Liver (tissue), 9 donors: ENCODE measurements around the gene PLA2G15. TPM values are rescaled to one million over a fixed set of nuclear protein-coding genes. Genes with fewer than 3 reads are reported as not detected.

Experiments used
- DNase-seq: peaks from one replicate; pipeline ENCODE4 v3.0.0-alpha.2; 2017; ENCODE audit warnings: low spot score
- H3K27ac ChIP-seq, 2 donors: one replicate each; pipeline ENCODE4 v1.7.0; 2013; ENCODE audit warnings: inconsistent platforms in 2 of 2, low read length in 2 of 2, control low read depth in 1 of 2, low read depth in 1 of 2, mild to moderate bottlenecking in 1 of 2
- H3K27me3 ChIP-seq, 4 donors: one replicate each; pipeline versions ENCODE4 v1.6.1 to v1.7.0; 2013; ENCODE audit warnings: low read length in 3 of 4, inconsistent platforms in 1 of 4, mild to moderate bottlenecking in 1 of 4, moderate library complexity in 1 of 4; ENCODE audit not compliant: control insufficient read depth in 4 of 4, insufficient read depth in 4 of 4
- H3K36me3 ChIP-seq, 4 donors: one replicate each; pipeline versions ENCODE4 v1.6.1 to v1.7.0; 2013; ENCODE audit warnings: low read length in 3 of 4, mild to moderate bottlenecking in 3 of 4, low read depth in 1 of 4, moderate library complexity in 1 of 4; ENCODE audit not compliant: control insufficient read depth in 4 of 4, insufficient read depth in 3 of 4
- H3K4me1 ChIP-seq, 4 donors: one replicate each; pipeline versions ENCODE4 v1.6.1 to v1.7.0; 2013; ENCODE audit warnings: low read length in 3 of 4, mild to moderate bottlenecking in 3 of 4, moderate library complexity in 1 of 4; ENCODE audit not compliant: control insufficient read depth in 4 of 4, insufficient read depth in 4 of 4
- H3K4me3 ChIP-seq, 3 donors: one replicate each; pipeline versions ENCODE4 v1.6.1 to v1.7.0; 2013; ENCODE audit warnings: low read length in 3 of 3, control low read depth in 1 of 3, low read depth in 1 of 3, mild to moderate bottlenecking in 1 of 3
- H3K9ac ChIP-seq, 2 donors: one replicate each; pipeline ENCODE4 v1.7.0; 2013; ENCODE audit warnings: low read length in 2 of 2, mild to moderate bottlenecking in 2 of 2, moderate library complexity in 2 of 2, control low read depth in 1 of 2, low read depth in 1 of 2
- H3K9me3 ChIP-seq, 4 donors: one replicate each; pipeline versions ENCODE4 v1.6.1 to v1.7.0; 2013; ENCODE audit warnings: low read length in 3 of 4; ENCODE audit not compliant: control insufficient read depth in 4 of 4
- ATF3 ChIP-seq: IDR thresholded peaks from 2 replicates; pipeline ENCODE4 v1.6.1; 2016; ENCODE audit warnings: antibody characterized with exemption
- CTCF ChIP-seq: fragments of 150-350 bp; IDR thresholded peaks from 2 replicates; pipeline ENCODE4 v1.5.1; 2017; ENCODE audit warnings: improper control_type of control experiment, low read depth, low read length; ENCODE audit not compliant: missing input control
- EGR1 ChIP-seq, 2 donors: IDR thresholded peaks; 2 replicates each; pipeline ENCODE4 v1.6.1; 2016 to 2018; ENCODE audit warnings: antibody characterized with exemption in 2 of 2, low read depth in 2 of 2
- FOXA1 ChIP-seq: IDR thresholded peaks from 2 replicates; pipeline ENCODE4 v1.6.1; 2016; ENCODE audit warnings: antibody characterized with exemption
- FOXA2 ChIP-seq: IDR thresholded peaks from 2 replicates; pipeline ENCODE4 v1.6.1; 2016; ENCODE audit warnings: antibody characterized with exemption
- GABPA ChIP-seq, 2 donors: IDR thresholded peaks in 1 of 2; conservative IDR thresholded peaks in 1 of 2; 2 replicates each; pipeline ENCODE4 v1.6.1; 2016; ENCODE audit warnings: antibody characterized with exemption in 2 of 2, mild to moderate bottlenecking in 1 of 2, moderate library complexity in 1 of 2
- HNF4A ChIP-seq, 2 donors: conservative IDR thresholded peaks; 2 replicates each; pipeline ENCODE4 v1.6.1; 2016; ENCODE audit warnings: antibody characterized with exemption in 2 of 2, mild to moderate bottlenecking in 2 of 2
- HNF4G ChIP-seq: IDR thresholded peaks from 2 replicates; pipeline ENCODE4 v1.6.1; 2016; ENCODE audit warnings: antibody characterized with exemption
- JUND ChIP-seq, 2 donors: IDR thresholded peaks; 2 replicates each; pipeline ENCODE4 v1.6.1; 2016; ENCODE audit warnings: antibody characterized with exemption in 2 of 2
- MAX ChIP-seq: IDR thresholded peaks from 2 replicates; pipeline ENCODE4 v1.6.1; 2016; ENCODE audit warnings: antibody characterized with exemption
- NR2F2 ChIP-seq: IDR thresholded peaks from 2 replicates; pipeline ENCODE4 v1.6.1; 2016; ENCODE audit warnings: antibody characterized with exemption
- RAD21 ChIP-seq, 2 donors: IDR thresholded peaks; 2 replicates each; pipeline ENCODE4 v1.6.1; 2016; ENCODE audit warnings: antibody characterized with exemption in 2 of 2, mild to moderate bottlenecking in 2 of 2
- REST ChIP-seq: IDR thresholded peaks from 2 replicates; pipeline ENCODE4 v1.6.1; 2016; ENCODE audit warnings: antibody characterized with exemption, mild to moderate bottlenecking
- RXRA ChIP-seq, 2 donors: IDR thresholded peaks; 2 replicates each; pipeline ENCODE4 v1.6.1; 2017 to 2018; ENCODE audit warnings: antibody characterized with exemption in 2 of 2, mild to moderate bottlenecking in 1 of 2
- SP1 ChIP-seq: IDR thresholded peaks from 2 replicates; pipeline ENCODE4 v1.6.1; 2018; ENCODE audit warnings: antibody characterized with exemption, mild to moderate bottlenecking
- TAF1 ChIP-seq: conservative IDR thresholded peaks from 2 replicates; pipeline ENCODE4 v1.6.1; 2016; ENCODE audit warnings: antibody characterized with exemption, mild to moderate bottlenecking
- YY1 ChIP-seq: IDR thresholded peaks from 2 replicates; pipeline ENCODE4 v1.6.1; 2016; ENCODE audit warnings: antibody characterized with exemption, mild to moderate bottlenecking
- ZBTB33 ChIP-seq: IDR thresholded peaks from 2 replicates; pipeline ENCODE4 v1.6.1; 2016; ENCODE audit warnings: antibody characterized with exemption
- WGBS: extraction: QIAGEN DNeasy Blood & Tissue Kit; methylation state at CpG from one replicate; pipeline ENCODE4 v1.1.7; 2013; 5-methylcytosine and 5-hydroxymethylcytosine counted together
- polyA plus RNA-seq, 2 donors: library from polyadenylated mRNA; stranded (reverse) in 1 of 2; unstranded in 1 of 2; fragments of 200-250 nt in 1 of 2; fragments of >200 nt in 1 of 2; fragmentation: Nextera tagmentation in 1 of 2; extraction: Ambion mirVana in 1 of 2; gene quantifications; one replicate each; pipeline versions ENCODE4 v1.2.1 to v1.2.3, GENCODE V29; 2013 to 2015
- total RNA-seq, 2 donors: library from RNA; depleted of rRNA; stranded (reverse); fragments of >200 nt; gene quantifications; one replicate each; pipeline ENCODE4 v1.2.3, GENCODE V29; 2014
- donor health status: healthy.
- donor health status: healthy.
- donor health status: healthy.
- donor health status: healthy.
- donor health status: healthy.

PLA2G15 gene
- total and polyA plus RNA-seq, 4 donors, result 4.5 to 19.8 (median 15.1) TPM

GRCh38 chr16:68253721-68254120, 8.5 kb downstream of the PLA2G15 start (continued):
- no peak for TF ChIP-seq FOXA1
- TF ChIP-seq MAX, result no peak
- TF ChIP-seq SP1, result no peak
- no peak for TF ChIP-seq TAF1

GRCh38 chr16:68255712-68256111, 10.5 kb downstream of the PLA2G15 start:
- 95% methylated on average over 18 of the region's 18 CpGs for WGBS
- no peaks in the 10 kb centered on the region for H3K4me1 ChIP-seq
- DNase-seq, result no peak
- H3K27me3 ChIP-seq, result no peaks in the 10 kb centered on the region
- H3K4me3 ChIP-seq, result no peak overlapping the region
- no peak overlapping the region for H3K9ac ChIP-seq
- no peak overlapping the region for H3K27ac ChIP-seq
- H3K36me3 ChIP-seq, result peaks cover 12 to 34% (median 27%) of the 10 kb centered on the region in 4 donors
- no peaks in the 10 kb centered on the region for H3K9me3 ChIP-seq
- TF ChIP-seq HNF4G (no peak), RXRA (IDR thresholded peaks at IDR 0.05) (no peak), SP1 (no peak), GABPA (IDR thresholded peaks at IDR 0.05 in 1 of 2, conservative IDR thresholded peaks at IDR 0.05 in 1 of 2) (no peak), YY1 (no peak), EGR1 (IDR thresholded peaks at IDR 0.05; ENCODE audit: low read depth in 2 of 2) (no peak), HNF4A (conservative IDR thresholded peaks at IDR 0.05) (no peak), ZBTB33 (no peak), ATF3 (no peak), REST (no peak), MAX (no peak), CTCF (no peak), FOXA2 (no peak), JUND (IDR thresholded peaks at IDR 0.05) (no peak), TAF1 (no peak), NR2F2 (no peak), RAD21 (IDR thresholded peaks at IDR 0.05) (no peak), FOXA1 (no peak)
